Measurements from ENCODE around the gene PRR5L.
"Not testable (repeated sequence)": the region's sequence is repeated elsewhere in the genome, so short reads cannot be mapped to it uniquely, and the experiment has no call there.

PRR5L gene

GRCh38 chr11:36280531-36280930, 15.6 kb upstream of the PRR5L start:
- DNase-seq (ENCODE audit: low read depth, low spot score) = no peak

- no peak for DNase-seq (ENCODE audit: low read depth, low spot score)
These were observed 14.2 kb upstream of the PRR5L start for GRCh38 chr11:36281850-36282249.

GRCh38 chr11:36282926-36283325, 13.2 kb upstream of the PRR5L start:
- DNase-seq (ENCODE audit: low read depth, low spot score) = no peak

- DNase-seq (ENCODE audit: low read depth, low spot score) = peak; percentile 30
These were observed 7.5 kb upstream of the PRR5L start for GRCh38 chr11:36288442-36289225.

- DNase-seq (ENCODE audit: low read depth, low spot score) = peak; percentile 95
These were observed 6.7 kb upstream of the PRR5L start, which contains the start of gene COMMD9 for GRCh38 chr11:36289226-36289852. COMMD9 (minus strand) TSS chr11:36289424; CDS start chr11:36289412, 12 bp downstream.

- peak; percentile 54 for DNase-seq (ENCODE audit: low read depth, low spot score)
These were observed 3.8 kb upstream of the PRR5L start for GRCh38 chr11:36292311-36292722.

- no peak for DNase-seq (ENCODE audit: low read depth, low spot score)
These were observed 926 bp downstream of the PRR5L start for GRCh38 chr11:36296884-36297543.

- DNase-seq (ENCODE audit: low read depth, low spot score) = no peak
These were observed 4.6 kb downstream of the PRR5L start for GRCh38 chr11:36300650-36301049.

- no peak for DNase-seq (ENCODE audit: low read depth, low spot score)
These were observed 8.3 kb downstream of the PRR5L start for GRCh38 chr11:36304351-36304750.

- DNase-seq (ENCODE audit: low read depth, low spot score) = no peak
These were observed 9.0 kb downstream of the PRR5L start for GRCh38 chr11:36305047-36305446.

GRCh38 chr11:36306888-36307287, 10.8 kb downstream of the PRR5L start:
- peak; percentile 12 for DNase-seq (ENCODE audit: low read depth, low spot score)

GRCh38 chr11:36308577-36308976, 12.5 kb downstream of the PRR5L start:
- no peak for DNase-seq (ENCODE audit: low read depth, low spot score)

- no peak for DNase-seq (ENCODE audit: low read depth, low spot score)
These were observed 13.7 kb downstream of the PRR5L start for GRCh38 chr11:36309779-36310178.

GRCh38 chr11:36311926-36312595, 16.0 kb downstream of the PRR5L start:
- no peak for DNase-seq (ENCODE audit: low read depth, low spot score)

GRCh38 chr11:36312611-36313472, 16.8 kb downstream of the PRR5L start:
- no peak for DNase-seq (ENCODE audit: low read depth, low spot score)

GRCh38 chr11:36313750-36314433, 17.8 kb downstream of the PRR5L start:
- no peak for DNase-seq (ENCODE audit: low read depth, low spot score)

- no peak for DNase-seq (ENCODE audit: low read depth, low spot score)
These were observed 18.3 kb downstream of the PRR5L start for GRCh38 chr11:36314434-36314767.

GRCh38 chr11:36316049-36316448, 20.0 kb downstream of the PRR5L start:
- no peak for DNase-seq (ENCODE audit: low read depth, low spot score)

GRCh38 chr11:36317992-36318391, 21.9 kb downstream of the PRR5L start:
- DNase-seq (ENCODE audit: low read depth, low spot score) = no peak

- DNase-seq (ENCODE audit: low read depth, low spot score) = not testable (repeated sequence)
These were observed 28.9 kb downstream of the PRR5L start for GRCh38 chr11:36324956-36325355.

GRCh38 chr11:36325403-36325802, 29.3 kb downstream of the PRR5L start:
- not testable (repeated sequence) for DNase-seq (ENCODE audit: low read depth, low spot score)
